DMS53 treated with DMSO at 0.1 percent for 48 hours (cell line): ENCODE results near the gene RFX1.
"Not testable (repeated sequence)": the region's sequence is repeated elsewhere in the genome, so short reads cannot be mapped to it uniquely, and the experiment has no call there.

ENCODE experiments used
- DNase-seq: peaks from one replicate; lab custom pipeline; 2025; ENCODE audit not compliant: unreplicated experiment; lab: John Stamatoyannopoulos, UW

RFX1 gene

DNA sequence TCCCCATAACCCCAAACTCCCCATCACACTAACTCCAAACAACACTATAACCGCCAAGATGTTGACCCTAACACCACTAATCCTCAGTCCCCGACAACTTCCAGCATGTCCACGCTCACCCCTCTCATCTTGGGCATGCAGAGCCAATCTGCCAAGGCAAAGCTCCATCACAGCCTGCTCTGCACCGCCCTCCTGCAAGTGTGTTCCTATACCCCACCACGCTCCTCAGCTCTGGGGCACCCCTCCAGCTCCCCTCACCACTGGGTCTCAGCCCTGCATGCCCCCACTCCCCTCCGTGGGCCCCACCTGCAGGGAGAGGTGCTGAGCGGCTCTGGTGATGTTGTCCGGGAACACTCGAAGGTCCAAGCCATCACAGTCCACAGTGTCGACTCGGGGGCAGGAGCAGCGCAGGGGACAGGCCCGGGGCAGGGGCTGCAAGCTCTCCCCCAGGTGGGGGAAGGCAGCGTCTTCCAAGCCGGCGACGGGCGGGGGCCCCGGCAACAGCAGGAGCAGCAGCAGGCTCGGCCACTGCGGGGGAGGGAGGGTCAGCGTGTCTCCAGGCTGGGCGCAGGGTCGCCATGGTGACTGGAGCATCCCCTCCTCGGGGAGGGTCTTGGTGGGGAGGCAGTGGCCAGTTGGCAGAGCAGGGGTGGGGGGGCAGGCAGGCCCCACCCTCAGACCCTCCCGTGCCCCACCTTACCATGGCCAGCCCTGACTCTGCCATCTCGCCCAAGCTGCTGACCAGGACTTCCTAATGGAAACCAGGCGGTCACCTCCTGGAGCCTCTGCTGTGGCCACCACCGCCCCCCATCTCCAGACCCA lies 68.4 kb downstream of the RFX1 start:
- no peak for DNase-seq

DNA sequence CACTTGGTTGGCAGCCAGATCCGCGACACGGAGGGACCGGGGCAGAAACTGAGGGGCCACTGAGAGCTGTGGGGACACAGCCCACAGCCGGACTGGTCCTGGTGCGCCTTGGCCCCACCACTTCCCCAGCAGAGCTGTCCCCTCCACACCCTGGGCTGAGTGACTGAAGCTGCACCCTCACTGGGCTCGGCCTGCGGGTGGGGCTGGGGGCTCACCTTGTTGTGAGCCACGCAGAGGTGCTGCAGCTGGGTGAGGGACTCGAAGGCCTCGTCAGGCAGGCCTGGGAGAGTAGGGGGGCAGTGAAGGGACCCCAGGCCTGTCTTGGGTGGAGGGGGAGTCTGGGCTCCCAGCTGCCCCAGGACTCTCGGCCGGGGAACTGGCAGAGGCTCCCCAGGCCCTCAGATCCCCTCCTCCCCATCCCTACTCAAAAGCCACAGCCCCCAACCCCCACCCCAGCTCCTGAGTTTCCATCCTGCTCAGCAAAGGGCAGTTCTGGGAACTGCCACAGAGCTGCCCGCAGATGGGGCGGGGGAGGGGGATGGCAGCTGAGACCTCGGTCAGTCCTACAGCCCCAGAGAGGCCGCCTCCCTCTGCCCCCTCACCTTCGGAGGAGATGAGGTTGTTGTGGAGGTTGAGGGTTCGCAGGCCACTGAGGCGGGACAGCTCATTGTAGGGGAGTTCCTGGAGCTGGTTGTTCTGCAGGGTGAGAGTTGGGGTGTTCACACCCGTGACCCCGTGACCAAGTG lies 70.2 kb downstream of the RFX1 start:
- no peak for DNase-seq

DNA sequence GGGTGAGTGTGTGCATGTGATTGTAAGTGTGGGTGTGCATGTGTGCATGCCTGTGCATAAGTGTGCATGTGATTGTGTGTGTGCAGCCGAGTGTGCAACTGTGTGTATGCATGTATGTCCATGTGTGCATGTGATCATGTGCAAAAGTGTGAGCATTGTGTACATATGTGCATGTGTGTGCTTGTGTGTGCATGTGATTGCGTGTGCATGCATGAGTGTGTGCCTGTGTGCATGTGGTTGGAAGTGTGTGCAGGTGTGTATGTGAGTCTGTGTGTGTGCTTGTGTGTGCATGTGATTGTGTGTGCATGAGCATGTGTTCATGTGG lies 71.4 kb downstream of the RFX1 start:
- no peak for DNase-seq

GRCh38 chr19:13932911-13933393 lies 73.2 kb downstream of the RFX1 start:
- DNase-seq: peak; percentile 3

DNA sequence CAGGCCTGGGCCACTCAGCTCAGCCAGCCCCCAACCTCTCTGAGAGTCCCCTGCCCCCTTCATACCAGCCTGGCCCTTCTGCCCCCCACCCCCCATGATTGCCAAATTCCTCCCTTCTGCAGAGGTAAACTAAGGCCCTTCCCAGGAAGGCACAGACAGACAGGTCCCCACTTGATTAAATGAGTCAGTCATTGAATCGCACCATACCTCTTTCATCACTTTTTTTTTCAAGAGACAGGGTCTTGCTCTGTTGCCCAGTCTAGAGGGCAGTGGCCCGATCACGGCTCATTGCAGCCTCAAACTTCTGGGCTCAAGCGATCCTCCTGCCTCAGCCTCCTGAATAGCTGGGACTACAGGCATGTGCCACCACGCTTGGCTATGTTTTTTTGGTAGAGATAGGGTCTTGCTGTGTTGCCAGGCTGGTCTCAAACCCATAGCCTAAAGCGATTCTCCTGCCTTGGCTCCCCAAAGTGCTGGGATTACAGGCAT lies 73.9 kb downstream of the RFX1 start:
- no peak for DNase-seq

DNA sequence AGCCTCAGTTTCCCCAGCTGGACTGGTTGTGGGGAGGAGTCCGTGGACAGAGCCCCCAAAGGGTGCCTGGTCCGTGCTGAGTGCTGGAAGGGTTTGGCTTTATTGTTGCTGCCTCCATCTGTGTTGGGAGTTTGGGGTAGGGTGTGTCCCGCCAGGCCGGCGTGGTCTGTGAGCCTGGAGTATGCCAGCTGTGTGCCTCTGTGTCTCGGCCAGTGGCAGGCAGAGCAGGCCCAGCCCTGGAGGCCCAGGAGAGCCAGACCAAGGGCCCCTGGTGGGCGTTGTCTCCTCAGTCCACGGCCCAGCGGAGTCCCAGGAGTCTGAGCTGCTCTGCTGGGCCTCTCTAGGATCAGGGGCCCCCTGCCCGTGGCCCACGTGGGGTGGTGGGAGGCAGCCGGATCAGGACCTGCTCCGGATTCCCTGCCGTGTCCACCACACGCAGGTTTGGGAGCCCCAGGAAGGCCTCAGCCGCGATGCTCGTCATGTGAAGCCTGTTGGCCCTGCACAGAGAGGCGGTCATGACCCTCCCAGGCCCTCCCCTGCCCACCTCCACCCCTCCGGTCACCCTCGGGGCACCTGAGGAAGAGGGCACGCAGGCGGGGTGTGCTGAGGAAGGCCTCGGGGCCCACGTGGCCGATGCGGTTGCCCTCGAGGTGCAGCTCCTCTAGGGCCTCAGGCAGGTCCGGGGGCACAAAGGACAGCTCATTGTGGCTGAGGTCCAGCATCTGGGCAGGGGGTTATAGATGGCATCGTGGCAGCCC lies 74.5 kb downstream of the RFX1 start:
- DNase-seq: no peak

- no peak for DNase-seq
Measured at GRCh38 chr19:13930402-13930801, 75.7 kb downstream of the RFX1 start.

DNA sequence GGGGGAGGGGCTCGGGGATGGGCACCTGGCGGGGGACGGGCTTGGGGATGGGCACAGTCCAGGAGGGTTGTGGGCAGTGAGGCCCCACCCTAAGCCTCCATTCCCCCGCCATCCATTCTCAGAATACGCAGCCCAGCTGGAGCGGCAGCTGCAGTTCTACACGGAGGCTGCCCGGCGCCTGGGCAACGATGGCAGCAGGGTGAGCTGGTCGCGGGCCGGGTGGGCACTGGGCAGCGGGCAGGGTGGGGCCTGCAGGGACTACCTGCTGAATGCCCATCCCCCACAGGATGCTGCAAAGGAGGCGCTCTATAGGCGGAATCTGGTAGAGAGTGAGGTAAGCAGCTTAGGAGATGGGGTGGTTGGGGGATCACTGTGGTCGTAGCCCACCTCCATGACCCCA lies 76.2 kb downstream of the RFX1 start:
- no peak for DNase-seq

- no peak for DNase-seq
Measured at GRCh38 chr19:13929340-13929739, 76.8 kb downstream of the RFX1 start.

GRCh38 chr19:13926715-13927114 lies 79.4 kb downstream of the RFX1 start:
- DNase-seq: no peak

DNA sequence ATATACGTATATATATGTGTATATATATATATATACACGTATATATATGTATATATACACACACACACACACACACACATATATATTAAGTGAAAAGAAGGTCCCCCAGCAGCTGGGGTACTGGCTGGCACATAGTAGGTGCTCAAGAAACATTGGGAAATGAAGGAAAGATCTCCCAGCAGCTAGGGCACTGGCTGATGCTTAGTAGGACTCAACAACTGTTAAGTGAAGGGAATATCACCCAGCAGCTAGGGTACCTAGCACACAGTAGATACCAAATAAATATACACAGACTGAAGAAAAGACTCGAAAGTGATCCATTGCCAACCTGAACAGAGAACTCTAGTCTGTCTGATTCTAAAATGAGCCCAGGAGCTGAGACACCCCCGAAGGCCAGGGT lies 80.1 kb downstream of the RFX1 start:
- no peak for DNase-seq

DNA sequence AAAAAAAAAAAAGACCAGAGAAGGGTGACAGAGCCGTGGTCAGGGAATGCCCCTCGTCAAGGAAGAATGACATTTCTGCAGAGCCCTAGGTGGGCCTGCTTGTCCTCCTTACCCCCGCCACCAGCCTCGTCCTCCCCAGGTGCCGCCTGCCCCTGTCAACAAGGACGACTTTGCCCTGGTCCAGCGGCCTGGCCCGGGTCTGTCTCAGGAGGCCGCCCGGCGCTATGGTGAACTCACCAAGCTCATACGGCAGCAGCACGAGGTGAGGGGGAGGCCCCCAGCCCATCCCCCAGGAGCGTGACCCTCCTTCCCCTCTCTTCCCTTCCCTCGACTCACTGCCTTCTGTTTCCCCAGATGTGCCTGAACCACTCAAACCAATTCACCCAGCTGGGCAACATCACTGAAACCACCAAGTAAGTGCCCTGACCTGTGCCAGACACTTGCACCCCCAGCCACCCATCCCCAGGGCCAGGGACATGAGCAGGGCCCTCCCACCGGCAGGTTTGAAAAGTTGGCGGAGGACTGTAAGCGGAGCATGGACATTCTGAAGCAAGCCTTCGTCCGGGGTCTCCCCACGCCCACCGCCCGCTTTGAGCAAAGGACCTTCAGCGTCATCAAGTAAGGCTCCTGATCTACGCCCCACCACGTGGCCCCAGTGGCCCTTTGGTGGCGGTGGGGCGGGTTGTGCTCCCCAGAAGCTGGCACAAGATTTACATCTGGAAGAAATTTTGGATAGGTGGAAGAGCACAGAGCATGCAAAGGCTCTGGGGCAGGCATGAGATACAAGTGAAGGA lies 82.7 kb downstream of the RFX1 start:
- DNase-seq: no peak

- DNase-seq: not testable (repeated sequence)
Measured at GRCh38 chr19:13922118-13922517, 84.0 kb downstream of the RFX1 start.

- DNase-seq: no peak
Measured at GRCh38 chr19:13920940-13921747, 85.0 kb downstream of the RFX1 start.

- DNase-seq: no peak
Measured at GRCh38 chr19:13920524-13920923, 85.6 kb downstream of the RFX1 start.

DNA sequence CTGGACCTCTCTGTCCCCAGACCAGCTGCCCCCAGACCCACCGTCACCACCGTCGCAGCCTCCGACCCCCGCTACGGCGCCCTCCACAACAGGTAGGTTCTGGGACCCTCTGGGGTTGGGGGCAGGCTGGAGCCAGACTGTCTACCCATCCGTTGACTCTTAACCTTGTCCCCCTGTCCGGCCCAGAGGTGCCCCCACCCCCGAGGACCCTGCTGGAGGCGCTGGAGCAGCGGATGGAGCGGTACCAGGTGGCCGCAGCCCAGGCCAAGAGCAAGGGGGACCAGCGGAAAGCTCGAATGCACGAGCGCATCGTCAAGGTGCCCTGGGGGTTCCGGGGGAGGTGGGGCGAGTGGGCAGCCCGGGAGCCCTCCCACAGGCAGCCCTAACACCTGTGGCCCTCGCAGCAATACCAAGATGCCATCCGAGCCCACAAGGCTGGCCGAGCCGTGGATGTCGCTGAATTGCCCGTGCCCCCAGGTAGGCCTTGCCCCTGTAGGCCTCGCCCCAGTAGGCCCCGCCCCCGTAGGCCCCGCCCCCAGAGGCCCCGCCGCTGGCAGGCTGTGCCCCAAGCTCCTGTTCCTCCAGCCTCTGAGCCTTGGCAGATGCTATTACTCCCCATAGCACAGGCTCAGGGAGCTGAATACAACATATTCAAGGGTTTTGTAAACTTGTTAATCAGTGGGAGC lies 87.3 kb downstream of the RFX1 start:
- no peak for DNase-seq

DNA sequence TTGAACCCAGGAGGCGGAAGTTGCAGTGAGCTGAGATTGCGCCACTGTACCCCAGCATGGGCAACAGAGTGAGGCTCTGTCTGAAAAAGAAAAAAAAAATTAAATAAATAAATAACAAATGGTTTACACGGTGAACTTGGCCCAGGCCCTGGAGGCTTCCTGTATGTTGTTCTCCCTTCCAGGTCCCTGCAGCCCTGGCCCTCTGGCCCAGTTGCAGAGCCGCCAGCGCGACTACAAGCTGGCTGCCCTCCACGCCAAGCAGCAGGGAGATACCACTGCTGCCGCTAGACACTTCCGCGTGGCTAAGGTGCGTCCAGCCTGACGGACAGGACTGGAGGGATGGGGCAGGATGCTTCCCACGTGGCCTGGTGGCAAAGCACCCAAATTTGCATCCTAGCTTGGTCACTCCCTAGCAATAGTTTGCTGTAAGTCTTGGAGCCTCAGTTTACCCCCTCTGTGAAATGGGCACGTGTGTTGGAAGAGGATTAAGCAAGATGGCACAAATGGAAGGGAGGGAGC lies 88.2 kb downstream of the RFX1 start:
- DNase-seq: no peak

GRCh38 chr19:13914777-13915176 lies 91.3 kb downstream of the RFX1 start:
- no peak for DNase-seq

- DNase-seq: no peak
Measured at GRCh38 chr19:13913352-13913751, 92.8 kb downstream of the RFX1 start.
